HEK293 (cell line): ENCODE data around the gene DNAJB4.

Source experiments
- OVOL3 ChIP-seq: fragments of 450-650 bp; formaldehyde crosslinking; IDR thresholded peaks from 2 replicates; pipeline ENCODE4 v1.5.1; 2016; ENCODE audit warnings: missing biosample characterization, missing genetic modification characterization
- ZFP3 ChIP-seq: fragments of 450-650 bp; formaldehyde crosslinking; IDR thresholded peaks from 2 replicates; pipeline ENCODE4 v1.5.1; 2016; ENCODE audit warnings: low read depth, missing biosample characterization, missing genetic modification characterization
- ZNF112 ChIP-seq: fragments of 450-650 bp; formaldehyde crosslinking; IDR thresholded peaks from 2 replicates; pipeline ENCODE4 v1.5.0; 2017; ENCODE audit warnings: missing biosample characterization, missing genetic modification characterization
- ZNF121 ChIP-seq: fragments of 450-650 bp; formaldehyde crosslinking; IDR thresholded peaks from 2 replicates; pipeline ENCODE4 v1.5.1; 2016; ENCODE audit warnings: missing biosample characterization, missing genetic modification characterization
- ZNF133 ChIP-seq: fragments of 450-650 bp; formaldehyde crosslinking; IDR thresholded peaks from 2 replicates; pipeline ENCODE4 v1.5.1; 2016; ENCODE audit warnings: missing biosample characterization, missing genetic modification characterization
- ZNF24 ChIP-seq: fragments of 450-650 bp; formaldehyde crosslinking; IDR thresholded peaks from 2 replicates; pipeline ENCODE4 v1.5.1; 2016; ENCODE audit warnings: missing biosample characterization, missing genetic modification characterization
- ZNF266 ChIP-seq: fragments of 450-650 bp; formaldehyde crosslinking; IDR thresholded peaks from 2 replicates; pipeline ENCODE4 v1.5.1; 2016; ENCODE audit warnings: missing biosample characterization, missing genetic modification characterization, low read depth
- ZNF274 ChIP-seq, 2 experiments: fragments of 200-500 bp in 1 of 2; fragments of 450-650 bp in 1 of 2; sonication (Bioruptor generic) in 1 of 2; formaldehyde crosslinking in 1 of 2; IDR thresholded peaks; 2 replicates each; pipeline versions ENCODE4 v1.5.1 to v1.6.1; 2014 to 2016; ENCODE audit warnings: borderline replicate concordance in 1 of 2, inconsistent platforms in 1 of 2, low read length in 1 of 2, missing biosample characterization in 1 of 2, missing genetic modification characterization in 1 of 2
- ZNF600 ChIP-seq: fragments of 450-650 bp; formaldehyde crosslinking; IDR thresholded peaks from 2 replicates; pipeline ENCODE4 v1.5.1; 2016; ENCODE audit warnings: missing biosample characterization, missing genetic modification characterization
- ZNF658 ChIP-seq: fragments of 450-650 bp; formaldehyde crosslinking; IDR thresholded peaks from 2 replicates; pipeline ENCODE4; 2016; ENCODE audit warnings: missing biosample characterization, missing genetic modification characterization
- ZNF670 ChIP-seq: fragments of 450-650 bp; formaldehyde crosslinking; IDR thresholded peaks from 2 replicates; pipeline ENCODE4 v1.5.1; 2016; ENCODE audit warnings: missing biosample characterization, missing genetic modification characterization, low read depth
- ZNF785 ChIP-seq: fragments of 450-650 bp; formaldehyde crosslinking; IDR thresholded peaks from 2 replicates; pipeline ENCODE4 v1.5.1; 2016; ENCODE audit warnings: missing biosample characterization, missing genetic modification characterization
- TF ChIP-seq, protein P1 (sequence below): fragments of 450-650 bp; formaldehyde crosslinking; IDR thresholded peaks from 2 replicates; pipeline ENCODE4 v1.5.1; 2016; ENCODE audit warnings: missing biosample characterization, missing genetic modification characterization

DNA sequence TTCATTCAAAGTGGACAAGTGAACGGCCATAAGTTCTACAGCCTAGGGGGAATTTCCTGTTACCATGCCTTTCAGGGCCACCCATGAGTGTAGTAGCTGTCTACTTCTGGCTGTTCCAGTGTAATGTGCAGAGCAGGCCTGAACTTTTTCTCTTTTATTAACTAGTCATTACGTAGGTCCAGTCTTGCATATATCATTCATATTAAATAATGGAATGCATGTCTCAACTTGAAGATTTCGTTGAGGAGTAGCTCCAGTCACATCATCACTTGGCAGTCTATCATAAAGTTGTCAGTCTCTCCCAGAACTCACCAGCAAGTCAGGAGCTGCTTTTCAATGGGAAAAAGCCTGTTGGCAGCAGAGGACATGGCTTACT, 29.0 kb downstream of the DNAJB4 start:
- TF ChIP-seq, protein P1, sequence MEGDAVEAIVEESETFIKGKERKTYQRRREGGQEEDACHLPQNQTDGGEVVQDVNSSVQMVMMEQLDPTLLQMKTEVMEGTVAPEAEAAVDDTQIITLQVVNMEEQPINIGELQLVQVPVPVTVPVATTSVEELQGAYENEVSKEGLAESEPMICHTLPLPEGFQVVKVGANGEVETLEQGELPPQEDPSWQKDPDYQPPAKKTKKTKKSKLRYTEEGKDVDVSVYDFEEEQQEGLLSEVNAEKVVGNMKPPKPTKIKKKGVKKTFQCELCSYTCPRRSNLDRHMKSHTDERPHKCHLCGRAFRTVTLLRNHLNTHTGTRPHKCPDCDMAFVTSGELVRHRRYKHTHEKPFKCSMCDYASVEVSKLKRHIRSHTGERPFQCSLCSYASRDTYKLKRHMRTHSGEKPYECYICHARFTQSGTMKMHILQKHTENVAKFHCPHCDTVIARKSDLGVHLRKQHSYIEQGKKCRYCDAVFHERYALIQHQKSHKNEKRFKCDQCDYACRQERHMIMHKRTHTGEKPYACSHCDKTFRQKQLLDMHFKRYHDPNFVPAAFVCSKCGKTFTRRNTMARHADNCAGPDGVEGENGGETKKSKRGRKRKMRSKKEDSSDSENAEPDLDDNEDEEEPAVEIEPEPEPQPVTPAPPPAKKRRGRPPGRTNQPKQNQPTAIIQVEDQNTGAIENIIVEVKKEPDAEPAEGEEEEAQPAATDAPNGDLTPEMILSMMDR = no peak
- TF ChIP-seq ZNF112 (tag by site-specific recombination) (no peak), ZFP3 (tag by site-specific recombination) (no peak), ZNF121 (tag by site-specific recombination) (no peak), ZNF785 (no peak), ZNF670 (no peak), ZNF266 (tag by site-specific recombination) (no peak), ZNF274 (IDR thresholded peaks at IDR 0.05; ENCODE audit: low read length) (no peak), ZNF274 (tag by site-specific recombination; IDR thresholded peaks at IDR 0.05; ENCODE audit: borderline replicate concordance) (no peak), OVOL3 (no peak), ZNF658 (no peak), ZNF600 (tag by site-specific recombination) (no peak), ZNF133 (tag by site-specific recombination) (no peak), ZNF24 (no peak)
